Thyroid gland (tissue), 4 donors: ENCODE results near the gene ZBTB49.

Experiments
- CTCF ChIP-seq, 6 experiments: fragments of 200-600 bp in 3 of 6; fragments of 450-650 bp in 3 of 6; sonication (generic) in 3 of 6; IDR thresholded peaks; one replicate each; pipeline ENCODE4 v1.5.1; 2016 to 2019; ENCODE audit warnings: antibody characterized with exemption in 6 of 6, mild to moderate bottlenecking in 2 of 6, inconsistent platforms in 1 of 6, moderate library complexity in 1 of 6
- POLR2A ChIP-seq, 2 donors: fragments of 450-650 bp; IDR thresholded peaks; one replicate each; pipeline ENCODE4 v1.6.1; 2017; ENCODE audit warnings: antibody characterized with exemption in 2 of 2, mild to moderate bottlenecking in 2 of 2, moderate library complexity in 1 of 2

GRCh38 chr4:4302001-4302400, 11.9 kb downstream of the ZBTB49 start:
- TF ChIP-seq CTCF (IDR thresholded peaks at IDR 0.05) (no peak), POLR2A (IDR thresholded peaks at IDR 0.05) (no peak)
